ENCODE results near the gene GREM1.

GREM1 gene

DNA sequence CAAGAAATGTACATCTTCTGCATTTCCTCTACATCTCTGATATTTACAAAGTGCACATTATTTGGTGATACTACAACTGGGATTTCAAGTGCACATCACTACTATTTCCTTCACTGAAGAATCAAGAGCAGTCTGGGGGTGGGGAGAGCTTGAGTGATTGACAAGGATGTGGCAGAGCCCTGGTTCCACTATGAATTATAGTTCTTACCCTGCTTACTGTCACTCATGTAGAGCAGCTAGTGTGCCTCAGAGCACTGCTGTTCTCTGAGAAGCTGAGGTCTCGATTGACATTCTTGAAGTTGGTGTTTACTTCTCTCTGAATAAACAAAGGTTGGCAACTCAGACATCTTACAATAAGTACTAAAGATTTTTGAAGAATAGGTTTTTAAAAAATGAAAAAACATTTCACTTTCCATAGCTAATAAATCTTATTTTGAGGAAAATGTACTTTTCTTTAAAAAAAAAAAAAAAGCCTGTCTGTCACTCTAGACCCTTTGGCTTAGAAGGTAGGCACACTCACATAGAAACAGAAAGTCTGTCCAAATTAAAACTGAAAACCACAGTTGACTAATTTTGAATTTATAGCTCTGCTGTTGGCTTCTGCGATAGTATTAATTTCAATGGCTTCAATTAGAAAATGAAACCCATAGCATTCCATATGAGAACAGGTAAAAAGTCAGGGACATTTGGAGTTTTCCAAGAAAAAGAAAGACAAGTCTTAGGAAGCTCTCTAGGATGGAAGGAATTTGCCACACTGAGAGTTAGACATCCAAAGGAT, 5.6 kb downstream of the GREM1 start:
- peak; percentile 31 for DNase-seq (ENCODE audit: insufficient read length, low spot score)
- peak; percentile 48 for FAIRE-seq
- no peak for TF ChIP-seq TAF1 (IDR thresholded peaks at IDR 0.05; ENCODE audit: low read depth, low read length)
- no peak for TF ChIP-seq POLR2AphosphoS5 (IDR thresholded peaks at IDR 0.05; ENCODE audit: low read depth, low read length)
- no peak for TF ChIP-seq SPI1 (IDR thresholded peaks at IDR 0.05; ENCODE audit: low read depth, low read length)
- no peak for TF ChIP-seq POLR2A (IDR thresholded peaks at IDR 0.05; ENCODE audit: low read depth, low read length)
- TF ChIP-seq POU2F2 (IDR thresholded peaks at IDR 0.05; ENCODE audit: low read depth, low read length), result no peak
- no peak for TF ChIP-seq PAX5 (IDR thresholded peaks at IDR 0.05; ENCODE audit: insufficient read depth, low read length, severe bottlenecking)

DNA sequence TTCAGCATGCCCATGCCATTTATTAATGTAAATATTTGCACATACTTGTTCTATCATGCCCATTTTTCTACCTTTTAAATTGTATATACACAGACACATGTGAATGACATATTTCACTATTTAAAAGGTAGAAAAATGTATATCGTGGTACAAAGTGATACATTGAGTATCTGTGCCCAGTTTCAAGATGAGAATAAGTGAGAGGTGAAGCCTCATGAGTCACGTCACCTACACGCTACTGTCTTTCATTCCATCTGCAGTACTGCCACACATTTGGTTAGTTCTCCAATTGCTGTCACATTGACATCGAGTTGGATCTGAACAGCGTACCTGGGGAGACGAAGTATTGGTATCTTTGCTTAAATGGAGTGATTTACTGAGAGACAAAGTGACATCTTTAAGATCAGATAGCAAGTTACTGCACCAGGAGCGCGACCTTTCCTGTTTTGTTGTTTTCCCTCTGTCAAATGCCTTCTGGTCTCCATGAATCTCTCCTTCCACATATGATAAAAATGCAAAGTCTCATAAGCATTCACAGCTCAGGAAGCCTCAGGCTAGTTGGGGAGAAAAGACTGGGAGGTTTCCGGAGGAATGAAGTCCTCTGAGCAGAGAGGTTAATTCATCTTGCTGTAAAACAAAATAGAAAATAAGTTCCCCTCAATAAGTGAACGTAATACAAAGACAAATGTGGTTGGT, 12.0 kb downstream of the GREM1 start:
- DNase-seq (ENCODE audit: insufficient read length, low spot score) (no peak), FAIRE-seq (no peak)
- TF ChIP-seq POLR2AphosphoS5 (IDR thresholded peaks at IDR 0.05; ENCODE audit: low read depth, low read length) (no peak), TAF1 (IDR thresholded peaks at IDR 0.05; ENCODE audit: low read depth, low read length) (no peak), PAX5 (IDR thresholded peaks at IDR 0.05; ENCODE audit: insufficient read depth, low read length, severe bottlenecking) (no peak), SPI1 (IDR thresholded peaks at IDR 0.05; ENCODE audit: low read depth, low read length) (no peak), POU2F2 (IDR thresholded peaks at IDR 0.05; ENCODE audit: low read depth, low read length) (no peak), POLR2A (IDR thresholded peaks at IDR 0.05; ENCODE audit: low read depth, low read length) (no peak)

DNA sequence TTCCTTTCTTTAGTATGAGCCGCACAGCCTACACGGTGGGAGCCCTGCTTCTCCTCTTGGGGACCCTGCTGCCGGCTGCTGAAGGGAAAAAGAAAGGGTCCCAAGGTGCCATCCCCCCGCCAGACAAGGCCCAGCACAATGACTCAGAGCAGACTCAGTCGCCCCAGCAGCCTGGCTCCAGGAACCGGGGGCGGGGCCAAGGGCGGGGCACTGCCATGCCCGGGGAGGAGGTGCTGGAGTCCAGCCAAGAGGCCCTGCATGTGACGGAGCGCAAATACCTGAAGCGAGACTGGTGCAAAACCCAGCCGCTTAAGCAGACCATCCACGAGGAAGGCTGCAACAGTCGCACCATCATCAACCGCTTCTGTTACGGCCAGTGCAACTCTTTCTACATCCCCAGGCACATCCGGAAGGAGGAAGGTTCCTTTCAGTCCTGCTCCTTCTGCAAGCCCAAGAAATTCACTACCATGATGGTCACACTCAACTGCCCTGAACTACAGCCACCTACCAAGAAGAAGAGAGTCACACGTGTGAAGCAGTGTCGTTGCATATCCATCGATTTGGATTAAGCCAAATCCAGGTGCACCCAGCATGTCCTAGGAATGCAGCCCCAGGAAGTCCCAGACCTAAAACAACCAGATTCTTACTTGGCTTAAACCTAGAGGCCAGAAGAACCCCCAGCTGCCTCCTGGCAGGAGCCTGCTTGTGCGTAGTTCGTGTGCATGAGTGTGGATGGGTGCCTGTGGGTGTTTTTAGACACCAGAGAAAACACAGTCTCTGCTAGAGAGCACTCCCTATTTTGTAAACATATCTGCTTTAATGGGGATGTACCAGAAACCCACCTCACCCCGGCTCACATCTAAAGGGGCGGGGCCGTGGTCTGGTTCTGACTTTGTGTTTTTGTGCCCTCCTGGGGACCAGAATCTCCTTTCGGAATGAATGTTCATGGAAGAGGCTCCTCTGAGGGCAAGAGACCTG, 13.2 kb downstream of the GREM1 start:
- no peak for TF ChIP-seq POLR2A (IDR thresholded peaks at IDR 0.05; ENCODE audit: low read depth, low read length)
- no peak for TF ChIP-seq POU2F2 (IDR thresholded peaks at IDR 0.05; ENCODE audit: low read depth, low read length)
- no peak for TF ChIP-seq PAX5 (IDR thresholded peaks at IDR 0.05; ENCODE audit: insufficient read depth, low read length, severe bottlenecking)
- no peak for TF ChIP-seq SPI1 (IDR thresholded peaks at IDR 0.05; ENCODE audit: low read depth, low read length)
- TF ChIP-seq POLR2AphosphoS5 (IDR thresholded peaks at IDR 0.05; ENCODE audit: low read depth, low read length), result no peak
- no peak for TF ChIP-seq TAF1 (IDR thresholded peaks at IDR 0.05; ENCODE audit: low read depth, low read length)
- FAIRE-seq (no peak), DNase-seq (ENCODE audit: insufficient read length, low spot score) (no peak)

DNA sequence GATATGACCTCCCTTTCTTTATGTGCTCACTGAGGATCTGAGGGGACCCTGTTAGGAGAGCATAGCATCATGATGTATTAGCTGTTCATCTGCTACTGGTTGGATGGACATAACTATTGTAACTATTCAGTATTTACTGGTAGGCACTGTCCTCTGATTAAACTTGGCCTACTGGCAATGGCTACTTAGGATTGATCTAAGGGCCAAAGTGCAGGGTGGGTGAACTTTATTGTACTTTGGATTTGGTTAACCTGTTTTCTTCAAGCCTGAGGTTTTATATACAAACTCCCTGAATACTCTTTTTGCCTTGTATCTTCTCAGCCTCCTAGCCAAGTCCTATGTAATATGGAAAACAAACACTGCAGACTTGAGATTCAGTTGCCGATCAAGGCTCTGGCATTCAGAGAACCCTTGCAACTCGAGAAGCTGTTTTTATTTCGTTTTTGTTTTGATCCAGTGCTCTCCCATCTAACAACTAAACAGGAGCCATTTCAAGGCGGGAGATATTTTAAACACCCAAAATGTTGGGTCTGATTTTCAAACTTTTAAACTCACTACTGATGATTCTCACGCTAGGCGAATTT, 14.9 kb downstream of the GREM1 start:
- TF ChIP-seq TAF1 (IDR thresholded peaks at IDR 0.05; ENCODE audit: low read depth, low read length), result no peak
- no peak for TF ChIP-seq POLR2AphosphoS5 (IDR thresholded peaks at IDR 0.05; ENCODE audit: low read depth, low read length)
- FAIRE-seq (no peak), DNase-seq (ENCODE audit: insufficient read length, low spot score) (no peak)

DNA sequence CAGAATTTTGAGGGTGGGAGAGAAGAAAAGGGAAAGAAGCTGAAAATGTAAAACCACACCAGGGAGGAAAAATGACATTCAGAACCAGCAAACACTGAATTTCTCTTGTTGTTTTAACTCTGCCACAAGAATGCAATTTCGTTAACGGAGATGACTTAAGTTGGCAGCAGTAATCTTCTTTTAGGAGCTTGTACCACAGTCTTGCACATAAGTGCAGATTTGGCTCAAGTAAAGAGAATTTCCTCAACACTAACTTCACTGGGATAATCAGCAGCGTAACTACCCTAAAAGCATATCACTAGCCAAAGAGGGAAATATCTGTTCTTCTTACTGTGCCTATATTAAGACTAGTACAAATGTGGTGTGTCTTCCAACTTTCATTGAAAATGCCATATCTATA, 15.5 kb downstream of the GREM1 start:
- FAIRE-seq, result no peak
- DNase-seq (ENCODE audit: insufficient read length, low spot score), result no peak
- TF ChIP-seq SPI1 (IDR thresholded peaks at IDR 0.05; ENCODE audit: low read depth, low read length), result no peak
- no peak for TF ChIP-seq POLR2AphosphoS5 (IDR thresholded peaks at IDR 0.05; ENCODE audit: low read depth, low read length)
- no peak for TF ChIP-seq PAX5 (IDR thresholded peaks at IDR 0.05; ENCODE audit: insufficient read depth, low read length, severe bottlenecking)
- no peak for TF ChIP-seq POLR2A (IDR thresholded peaks at IDR 0.05; ENCODE audit: low read depth, low read length)
- no peak for TF ChIP-seq POU2F2 (IDR thresholded peaks at IDR 0.05; ENCODE audit: low read depth, low read length)
- no peak for TF ChIP-seq TAF1 (IDR thresholded peaks at IDR 0.05; ENCODE audit: low read depth, low read length)

DNA sequence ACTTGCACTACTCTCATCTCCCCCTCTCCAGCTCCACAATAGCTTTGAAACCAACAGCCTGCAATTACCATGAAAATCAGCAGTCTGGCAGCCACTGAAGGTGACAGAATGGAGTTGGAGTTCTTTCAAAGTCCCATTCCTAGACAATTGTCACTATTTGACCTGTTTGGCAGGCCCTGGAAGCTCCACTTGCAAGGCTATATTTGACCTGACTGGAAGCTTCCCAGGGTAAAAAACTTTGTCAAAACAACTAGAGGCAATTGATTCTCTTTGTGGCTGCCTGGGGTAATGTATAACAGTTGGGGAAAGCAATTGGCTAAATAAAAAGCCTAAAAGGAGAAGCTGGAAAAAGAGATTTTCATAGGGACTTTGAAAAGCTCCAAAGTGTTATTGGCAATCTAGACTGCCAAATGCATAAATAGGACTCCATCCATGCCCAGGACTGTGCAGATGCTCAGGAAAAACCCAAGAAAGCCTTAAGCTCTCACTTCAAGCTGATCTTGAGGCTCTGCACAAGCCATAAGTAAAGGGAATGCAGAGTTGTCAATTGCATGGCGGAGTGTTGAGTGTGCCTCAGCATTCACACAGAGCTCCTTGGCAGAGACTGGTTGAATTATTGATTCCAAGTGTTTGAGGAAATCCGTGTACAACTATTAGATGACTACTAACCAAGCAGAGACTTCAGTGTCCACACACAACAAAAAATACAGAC, 18.3 kb downstream of the GREM1 start:
- no peak for FAIRE-seq
- no peak for DNase-seq (ENCODE audit: insufficient read length, low spot score)
- TF ChIP-seq POLR2A (IDR thresholded peaks at IDR 0.05; ENCODE audit: low read depth, low read length) (no peak), POLR2AphosphoS5 (IDR thresholded peaks at IDR 0.05; ENCODE audit: low read depth, low read length) (no peak), PAX5 (IDR thresholded peaks at IDR 0.05; ENCODE audit: insufficient read depth, low read length, severe bottlenecking) (no peak), SPI1 (IDR thresholded peaks at IDR 0.05; ENCODE audit: low read depth, low read length) (no peak), TAF1 (IDR thresholded peaks at IDR 0.05; ENCODE audit: low read depth, low read length) (no peak), POU2F2 (IDR thresholded peaks at IDR 0.05; ENCODE audit: low read depth, low read length) (no peak)

DNA sequence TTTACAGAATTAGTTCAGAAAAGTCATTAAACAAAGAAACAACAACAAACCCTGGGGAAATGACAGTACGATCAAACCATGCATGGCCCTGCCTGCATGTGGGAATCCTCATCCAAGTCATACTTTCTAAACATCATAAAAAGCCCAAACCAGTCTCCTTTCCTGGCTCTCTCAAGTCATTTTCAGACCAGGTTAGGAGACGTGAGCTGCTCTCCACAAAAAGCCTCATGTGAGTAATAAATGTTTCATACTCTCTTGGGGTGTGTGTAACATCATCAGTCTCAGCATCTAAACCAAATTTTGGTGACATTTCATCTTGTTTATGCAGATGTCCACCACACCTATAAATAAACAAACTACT, 18.9 kb downstream of the GREM1 start:
- FAIRE-seq (no peak), DNase-seq (ENCODE audit: insufficient read length, low spot score) (no peak)
- TF ChIP-seq SPI1 (IDR thresholded peaks at IDR 0.05; ENCODE audit: low read depth, low read length), result no peak
- TF ChIP-seq TAF1 (IDR thresholded peaks at IDR 0.05; ENCODE audit: low read depth, low read length), result no peak
- no peak for TF ChIP-seq POLR2AphosphoS5 (IDR thresholded peaks at IDR 0.05; ENCODE audit: low read depth, low read length)
- no peak for TF ChIP-seq PAX5 (IDR thresholded peaks at IDR 0.05; ENCODE audit: insufficient read depth, low read length, severe bottlenecking)
- no peak for TF ChIP-seq POLR2A (IDR thresholded peaks at IDR 0.05; ENCODE audit: low read depth, low read length)
- TF ChIP-seq POU2F2 (IDR thresholded peaks at IDR 0.05; ENCODE audit: low read depth, low read length), result no peak

DNA sequence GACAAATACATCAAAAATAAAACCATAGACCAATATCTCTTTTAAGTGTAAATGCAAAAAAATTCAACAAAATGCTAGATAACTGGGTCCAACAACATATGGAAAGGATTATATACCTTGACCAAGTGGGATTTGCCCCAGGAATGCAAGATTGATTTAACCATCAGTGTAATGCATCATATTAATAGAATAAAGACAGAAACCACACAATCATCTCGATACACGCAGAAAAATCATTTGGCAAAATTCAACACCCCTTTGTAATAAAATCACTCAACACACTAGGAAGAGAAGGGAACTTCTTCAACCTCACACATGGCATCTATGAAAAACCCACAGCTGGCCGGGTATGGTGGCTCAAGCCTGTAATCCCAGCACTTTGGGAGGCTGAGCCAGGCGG, 19.5 kb downstream of the GREM1 start:
- DNase-seq (ENCODE audit: insufficient read length, low spot score) (no peak), FAIRE-seq (no peak)
- TF ChIP-seq POU2F2 (IDR thresholded peaks at IDR 0.05; ENCODE audit: low read depth, low read length) (no peak), POLR2AphosphoS5 (IDR thresholded peaks at IDR 0.05; ENCODE audit: low read depth, low read length) (no peak), PAX5 (IDR thresholded peaks at IDR 0.05; ENCODE audit: insufficient read depth, low read length, severe bottlenecking) (no peak), SPI1 (IDR thresholded peaks at IDR 0.05; ENCODE audit: low read depth, low read length) (no peak), TAF1 (IDR thresholded peaks at IDR 0.05; ENCODE audit: low read depth, low read length) (no peak), POLR2A (IDR thresholded peaks at IDR 0.05; ENCODE audit: low read depth, low read length) (no peak)
